GM21737 (cell line): ENCODE data around the gene JAKMIP2.

Experiments
- ATAC-seq: cut with Tn5 transposase; IDR thresholded peaks from one replicate; pipeline ENCODE4 v1.9.1; 2021; ENCODE audit warnings: mild to moderate bottlenecking, moderate library complexity; ENCODE audit not compliant: unreplicated experiment

Gene JAKMIP2

DNA sequence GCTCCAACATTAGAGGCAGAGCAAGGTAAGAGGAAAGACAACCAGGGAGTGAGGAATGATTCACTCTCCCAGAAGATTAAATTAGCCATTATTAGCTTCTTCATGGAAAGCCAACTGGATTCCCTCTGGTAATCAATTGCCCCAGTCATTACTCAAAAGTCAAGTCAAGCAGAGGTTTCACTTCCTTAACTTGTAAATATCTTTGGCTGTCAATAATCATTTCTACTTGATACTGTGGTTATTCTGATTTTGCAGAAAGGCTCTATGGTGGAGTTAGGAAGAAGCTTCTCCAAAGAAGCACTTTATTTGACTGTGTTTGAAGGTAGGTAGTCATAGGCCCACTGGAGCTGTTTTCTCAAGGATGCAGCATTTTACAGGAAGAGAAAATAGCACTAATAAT is 78.0 kb downstream of the JAKMIP2 start:
- ATAC-seq = no peak

DNA sequence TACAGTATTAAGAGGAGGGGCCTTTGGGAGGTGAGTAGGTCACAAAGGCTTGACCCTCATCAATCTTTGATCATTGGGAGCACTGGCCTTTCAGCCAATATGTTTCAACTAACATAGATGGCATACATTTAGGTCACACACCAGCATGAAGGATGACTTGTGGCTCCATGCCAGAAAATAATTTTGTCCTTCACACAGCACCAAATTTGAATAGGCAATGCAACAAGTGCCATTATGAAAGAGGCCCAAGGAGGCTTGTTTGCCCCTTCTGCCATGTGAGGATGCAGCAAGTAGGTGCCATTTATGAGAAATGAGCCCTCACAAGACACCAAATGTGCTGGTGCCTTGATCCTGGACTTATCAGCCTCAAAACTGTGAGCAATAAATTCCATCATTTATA is 81.1 kb downstream of the JAKMIP2 start:
- no peak for ATAC-seq

DNA sequence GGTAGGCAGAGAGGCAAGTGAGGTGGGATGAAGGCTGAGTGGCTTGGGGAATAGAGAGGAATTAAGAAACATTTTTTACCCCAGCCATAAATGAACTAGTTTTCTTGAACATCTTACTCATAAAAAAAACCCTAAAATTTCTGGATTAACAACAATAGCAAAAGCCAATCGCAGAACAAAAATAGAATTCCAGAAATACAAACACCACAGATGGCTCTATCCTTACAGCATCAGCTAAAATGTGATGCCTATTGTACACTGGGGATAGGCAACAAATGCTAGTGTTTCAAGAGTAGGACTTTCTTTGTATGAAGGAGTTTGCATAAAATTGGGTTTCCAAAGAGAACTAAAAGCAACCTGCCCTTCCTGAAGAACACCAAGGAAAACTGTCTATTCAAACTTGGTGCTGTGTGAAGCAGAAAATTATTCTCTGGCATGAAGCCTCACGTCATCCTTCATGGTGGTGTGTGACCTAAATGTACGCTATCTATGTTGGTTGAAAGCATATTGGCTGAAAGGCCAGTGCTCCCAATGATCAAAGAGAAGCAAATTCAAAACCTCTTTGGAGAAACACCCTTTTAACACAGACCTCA is 82.9 kb downstream of the JAKMIP2 start:
- no peak for ATAC-seq

DNA sequence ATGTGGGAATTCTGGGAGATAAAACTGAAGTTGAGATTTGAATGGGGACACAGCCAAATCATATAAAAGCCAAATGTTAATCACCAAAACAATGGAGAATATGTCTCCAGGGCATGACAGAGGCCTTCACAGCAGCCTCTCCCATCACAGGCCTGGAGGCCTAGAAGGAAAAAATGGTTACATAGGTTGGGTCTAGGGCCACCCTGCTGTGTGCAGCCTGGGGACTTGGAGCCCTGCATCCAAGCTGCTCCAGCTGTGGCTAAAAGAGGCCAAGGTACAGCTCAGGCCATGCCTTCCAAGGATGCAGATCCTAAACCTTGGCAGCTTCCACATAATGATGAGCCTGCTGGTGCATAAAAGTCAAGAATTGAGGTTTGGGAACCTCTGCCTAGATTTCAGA is 85.1 kb downstream of the JAKMIP2 start:
- ATAC-seq = no peak

DNA sequence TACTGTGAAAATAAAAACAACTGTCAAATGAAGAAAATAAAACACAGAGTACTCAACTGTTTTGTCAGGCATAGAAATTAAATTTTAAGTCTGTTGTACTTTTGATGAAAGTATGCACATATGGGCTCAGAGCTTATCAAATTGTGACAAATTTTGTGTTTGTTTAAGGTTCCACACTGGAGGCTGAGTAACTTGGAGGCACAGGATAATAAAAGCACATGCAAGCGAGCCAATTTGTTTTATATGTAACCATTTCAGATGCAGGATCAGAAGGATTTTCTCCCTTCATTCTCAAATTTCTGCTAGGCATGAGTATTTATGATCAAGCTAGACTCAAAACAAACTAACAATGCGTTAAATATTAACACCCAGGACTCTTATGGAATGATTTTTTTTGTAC is 87.8 kb downstream of the JAKMIP2 start:
- ATAC-seq = no peak

DNA sequence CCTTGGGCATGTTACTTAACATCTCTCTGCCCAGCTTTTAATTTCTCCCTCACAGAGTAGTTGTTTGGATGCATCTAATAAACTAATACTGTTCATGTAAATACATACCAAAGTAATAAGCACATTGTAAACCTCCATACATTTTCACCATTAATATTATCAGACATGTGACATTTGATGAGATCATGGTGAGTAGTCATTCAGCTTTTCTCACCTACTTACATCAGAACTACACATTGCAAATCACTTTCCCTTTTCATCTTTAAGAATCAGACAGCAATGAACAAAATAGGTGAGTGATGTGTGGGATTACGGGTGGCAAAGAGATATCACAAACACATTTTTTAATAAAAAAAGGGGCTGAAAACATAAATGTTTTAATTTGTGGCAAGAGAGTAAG is 89.3 kb downstream of the JAKMIP2 start:
- no peak for ATAC-seq

DNA sequence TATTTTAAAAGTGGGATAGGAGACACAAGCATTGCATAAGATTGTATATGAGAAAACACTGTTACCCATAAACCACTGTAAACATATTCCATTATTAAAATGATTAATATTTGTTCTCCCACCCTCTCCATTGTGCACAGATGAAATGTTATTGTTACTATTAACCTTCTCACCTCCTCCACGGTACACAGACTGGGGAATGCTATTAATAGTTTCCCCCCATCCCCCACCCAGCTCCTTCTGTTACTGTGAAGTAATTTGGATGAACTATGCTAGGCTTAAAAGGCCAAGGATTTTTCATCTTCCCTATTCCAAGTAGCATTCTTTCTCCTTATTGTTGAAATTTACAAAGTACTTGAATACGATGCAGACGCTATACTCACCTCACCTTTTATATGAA is 91.4 kb downstream of the JAKMIP2 start:
- ATAC-seq = no peak

DNA sequence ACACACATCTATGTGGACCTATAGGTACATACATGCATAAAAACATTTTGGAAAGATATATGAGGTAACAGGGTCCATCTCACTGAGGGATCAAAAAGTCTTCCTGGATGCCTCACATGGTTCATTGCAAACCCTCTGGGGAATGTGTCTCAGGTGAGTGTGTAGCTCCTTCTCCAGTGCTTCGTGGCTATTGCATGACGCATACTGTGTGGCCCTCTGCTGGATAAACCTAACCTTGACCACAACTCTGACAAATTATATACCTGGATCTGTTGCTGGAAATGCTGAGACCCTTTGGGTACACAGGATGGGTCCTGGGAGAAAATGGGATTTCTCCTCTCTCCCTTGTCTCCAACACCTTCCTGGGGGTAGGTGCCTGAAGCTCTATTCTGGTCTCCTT is 91.9 kb downstream of the JAKMIP2 start:
- ATAC-seq = no peak

DNA sequence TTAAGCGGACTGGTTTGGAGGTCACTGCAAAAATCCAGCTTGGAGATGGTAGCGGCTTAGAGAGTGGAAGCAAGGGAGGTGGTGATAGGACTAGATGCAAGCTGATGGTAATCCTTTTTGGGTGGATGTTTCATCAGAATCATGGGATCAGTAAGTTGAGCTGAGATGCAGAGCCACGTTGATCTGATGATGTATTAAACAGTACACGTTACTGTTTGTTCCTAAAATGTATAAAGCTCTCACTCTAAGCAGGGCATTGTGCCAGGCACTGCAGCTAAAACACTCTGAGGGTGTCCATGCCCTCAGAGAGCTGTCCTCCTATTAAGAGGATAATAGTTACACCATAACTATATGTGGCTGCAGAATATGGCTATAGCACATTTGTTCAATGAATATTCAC is 93.1 kb downstream of the JAKMIP2 start:
- no peak for ATAC-seq

DNA sequence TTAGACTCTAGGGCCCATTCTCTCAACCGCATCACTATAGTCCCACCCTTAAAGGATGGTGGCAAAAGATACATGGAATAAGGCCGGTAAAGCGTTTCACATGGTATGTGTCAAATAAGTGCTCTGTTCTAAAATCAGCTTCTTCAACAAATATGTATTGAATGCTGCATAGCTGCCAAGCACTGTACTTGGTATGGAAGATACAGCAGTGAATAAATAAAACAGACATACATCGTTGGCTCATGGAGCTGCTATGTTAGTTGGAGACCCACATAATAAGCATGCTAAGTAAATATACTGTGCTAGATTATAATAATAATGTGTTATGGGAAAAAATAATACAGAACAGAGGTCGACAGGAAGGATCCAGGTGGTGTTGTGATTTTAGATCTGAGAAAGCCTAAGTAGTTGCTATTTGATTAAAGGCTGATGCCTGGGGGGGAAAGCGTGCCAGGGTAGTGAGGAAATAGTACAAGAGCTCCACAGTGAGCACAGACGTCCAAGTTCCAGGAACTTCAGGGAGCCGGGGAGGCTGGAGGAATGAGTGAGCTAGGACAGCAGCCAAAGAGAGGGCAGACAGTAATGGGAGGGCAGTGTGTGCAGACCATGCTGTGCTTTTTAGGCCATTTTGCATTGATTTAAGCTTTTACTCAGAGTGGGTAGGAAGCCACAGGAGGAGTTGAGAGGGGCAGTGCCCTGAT is 93.7 kb downstream of the JAKMIP2 start:
- no peak for ATAC-seq

DNA sequence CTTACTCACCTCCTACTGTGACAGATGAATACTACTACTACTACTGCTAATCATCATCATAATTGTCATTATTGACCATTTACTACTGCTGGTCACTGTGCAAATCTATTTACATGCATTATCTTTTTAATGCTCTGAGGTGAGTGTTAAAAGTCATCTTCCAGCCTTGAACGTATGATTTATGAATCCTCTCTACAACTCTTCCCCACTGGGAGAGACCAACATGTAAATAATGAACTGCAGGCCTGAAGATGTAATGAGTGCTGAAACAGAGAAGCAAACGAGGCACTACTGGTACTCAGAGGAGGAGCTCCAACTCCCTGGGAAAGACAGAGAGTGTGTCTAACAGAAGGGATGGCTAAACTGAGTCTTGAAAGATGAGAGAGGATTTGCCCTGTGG is 95.4 kb downstream of the JAKMIP2 start:
- no peak for ATAC-seq

DNA sequence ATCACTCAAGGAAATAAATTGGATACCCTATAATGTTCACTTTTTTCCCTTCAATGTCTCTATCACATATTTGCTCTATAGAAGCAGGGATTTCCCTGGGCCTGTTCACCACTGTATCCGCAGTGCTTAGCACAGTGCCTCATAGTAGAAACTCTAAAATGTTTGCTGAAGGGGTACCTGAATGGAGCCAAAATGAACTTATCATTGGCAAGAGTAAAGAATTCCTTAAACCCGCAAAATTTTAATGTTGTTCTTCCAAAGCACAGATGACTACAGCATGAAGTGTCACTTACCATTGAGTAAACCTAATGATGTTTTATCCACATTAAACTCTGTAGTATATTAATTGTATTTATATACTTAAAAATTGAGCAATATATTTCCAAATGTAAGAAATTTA is 96.1 kb downstream of the JAKMIP2 start:
- no peak for ATAC-seq

DNA sequence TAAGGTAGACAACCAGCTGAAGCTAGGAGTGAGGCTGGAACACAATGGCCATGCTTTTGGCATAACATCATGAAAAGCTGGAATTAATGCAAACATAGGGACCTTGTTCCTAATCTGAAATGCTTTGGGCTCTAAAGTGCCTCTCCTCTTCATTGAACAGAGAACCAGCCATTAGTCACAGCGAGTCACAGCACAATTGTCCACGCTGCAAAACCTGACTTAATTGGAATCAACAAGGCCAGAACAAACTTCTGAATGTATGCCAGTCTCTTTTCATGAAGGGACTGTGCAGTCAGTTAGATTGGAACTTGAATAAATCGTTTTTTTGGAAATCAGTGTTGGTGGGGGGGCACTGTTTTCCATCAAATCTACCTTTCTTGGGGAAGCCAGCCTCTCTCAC is 96.5 kb downstream of the JAKMIP2 start:
- no peak for ATAC-seq

DNA sequence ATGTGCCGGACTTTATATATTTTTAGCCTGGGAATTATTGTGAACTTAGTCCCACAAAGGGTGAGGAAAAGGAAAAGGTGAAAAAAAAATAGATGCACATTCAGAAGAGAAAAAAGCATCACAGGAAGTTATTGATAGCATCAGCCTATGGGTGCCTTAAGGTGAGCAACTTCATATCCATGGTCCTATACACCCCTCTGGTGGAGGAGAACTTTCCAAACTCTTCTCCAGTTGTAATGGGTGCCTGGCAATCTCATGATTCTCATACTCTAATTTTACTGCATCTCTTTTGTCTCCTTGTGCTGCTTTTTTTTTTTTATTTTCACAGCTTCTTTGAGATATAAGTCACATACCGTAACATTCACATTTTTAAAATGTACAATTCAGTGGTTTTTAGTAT is 107.4 kb downstream of the JAKMIP2 start:
- ATAC-seq = no peak

DNA sequence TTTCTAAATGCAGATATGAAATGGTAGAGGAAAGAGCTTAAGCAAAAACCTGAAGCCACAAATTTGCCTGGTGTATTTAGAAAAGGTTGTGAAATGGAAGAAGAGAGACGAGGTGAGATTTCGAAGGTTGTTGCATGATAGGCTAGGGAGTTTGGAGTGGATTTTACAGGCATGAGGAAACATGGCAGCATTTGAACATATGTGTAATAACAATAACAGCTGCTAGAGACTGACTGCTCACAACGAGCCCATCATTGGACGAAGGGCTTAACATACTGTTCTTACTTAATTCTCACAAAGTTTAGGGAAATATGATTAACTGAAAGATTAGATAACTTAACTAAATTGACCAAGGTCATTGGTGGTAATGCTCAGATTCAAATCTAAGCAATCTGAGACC is 108.1 kb downstream of the JAKMIP2 start:
- no peak for ATAC-seq

DNA sequence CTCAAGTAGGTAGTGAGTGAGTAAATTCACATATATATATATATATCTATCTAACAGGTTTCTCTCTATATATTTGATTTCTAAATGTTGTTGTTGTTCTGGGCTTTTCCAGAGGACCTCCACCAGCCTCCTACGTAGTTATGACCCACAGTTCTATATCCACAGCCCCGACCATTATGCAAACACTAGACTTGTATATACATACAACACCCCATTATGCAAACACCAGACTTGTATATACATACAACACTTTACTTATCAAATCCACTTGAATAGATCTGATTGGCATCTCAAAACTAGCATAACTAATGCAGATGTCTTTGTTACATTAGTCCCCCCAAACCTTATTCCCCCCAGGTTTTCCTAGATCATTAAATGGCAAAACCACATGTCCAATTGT is 108.7 kb downstream of the JAKMIP2 start:
- ATAC-seq = no peak

DNA sequence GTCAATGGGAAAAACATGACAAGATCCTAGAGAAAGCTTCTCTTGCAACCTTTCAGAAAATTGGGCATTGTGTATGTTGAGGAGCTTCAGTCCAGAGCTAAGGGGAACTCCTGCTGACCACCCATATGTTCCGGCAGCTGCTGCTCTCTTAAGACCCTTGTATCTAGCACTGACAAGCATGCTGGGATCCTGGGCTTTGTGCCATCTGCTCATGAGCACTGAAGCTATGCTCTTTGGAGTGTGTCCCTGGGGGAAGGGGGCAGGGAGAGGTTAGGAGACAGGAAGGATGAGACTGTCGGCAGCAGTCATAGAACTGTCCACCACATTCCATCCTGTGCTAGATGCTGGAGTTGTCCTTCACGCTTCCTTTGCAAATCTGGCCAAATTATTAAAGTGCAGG is 109.3 kb downstream of the JAKMIP2 start:
- no peak for ATAC-seq

DNA sequence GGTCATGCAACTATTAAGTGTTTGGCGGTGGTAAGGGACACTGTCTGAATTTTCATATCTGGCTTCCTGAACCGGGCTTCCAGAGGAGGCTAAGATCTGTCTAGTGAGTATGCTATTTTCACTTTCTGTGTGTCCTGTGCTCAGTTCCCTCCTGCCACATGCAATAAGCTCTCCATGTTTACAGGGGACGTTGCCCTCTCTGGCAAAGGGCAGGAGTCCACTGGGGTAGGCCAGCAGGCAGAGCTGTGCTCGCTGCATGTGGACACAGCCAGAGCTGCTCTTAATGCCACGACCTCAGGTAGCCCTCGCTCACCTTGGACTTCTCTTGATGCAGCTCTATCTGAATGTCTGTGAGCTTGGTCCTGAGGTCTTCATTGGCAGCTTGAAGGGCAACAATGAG is 111.2 kb downstream of the JAKMIP2 start:
- ATAC-seq = no peak

DNA sequence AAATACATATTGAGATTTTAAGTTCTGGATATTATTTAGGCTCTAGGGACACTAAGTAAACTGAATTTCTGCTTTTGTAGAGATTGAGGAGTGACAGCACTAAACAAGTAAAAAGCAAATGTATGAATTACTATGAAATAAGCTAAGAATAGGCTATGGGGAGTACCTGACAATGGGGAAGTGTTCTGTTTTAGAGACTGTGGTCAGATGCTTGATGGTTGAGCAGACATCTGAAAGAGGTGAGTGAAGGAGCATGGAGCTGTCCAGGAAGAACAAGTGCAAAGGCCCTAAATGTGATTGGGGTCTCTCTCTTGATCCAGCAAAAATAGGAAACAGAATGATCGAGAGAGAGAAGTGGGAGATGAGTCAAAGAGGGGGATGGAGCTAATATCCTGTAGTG is 111.7 kb downstream of the JAKMIP2 start:
- no peak for ATAC-seq

DNA sequence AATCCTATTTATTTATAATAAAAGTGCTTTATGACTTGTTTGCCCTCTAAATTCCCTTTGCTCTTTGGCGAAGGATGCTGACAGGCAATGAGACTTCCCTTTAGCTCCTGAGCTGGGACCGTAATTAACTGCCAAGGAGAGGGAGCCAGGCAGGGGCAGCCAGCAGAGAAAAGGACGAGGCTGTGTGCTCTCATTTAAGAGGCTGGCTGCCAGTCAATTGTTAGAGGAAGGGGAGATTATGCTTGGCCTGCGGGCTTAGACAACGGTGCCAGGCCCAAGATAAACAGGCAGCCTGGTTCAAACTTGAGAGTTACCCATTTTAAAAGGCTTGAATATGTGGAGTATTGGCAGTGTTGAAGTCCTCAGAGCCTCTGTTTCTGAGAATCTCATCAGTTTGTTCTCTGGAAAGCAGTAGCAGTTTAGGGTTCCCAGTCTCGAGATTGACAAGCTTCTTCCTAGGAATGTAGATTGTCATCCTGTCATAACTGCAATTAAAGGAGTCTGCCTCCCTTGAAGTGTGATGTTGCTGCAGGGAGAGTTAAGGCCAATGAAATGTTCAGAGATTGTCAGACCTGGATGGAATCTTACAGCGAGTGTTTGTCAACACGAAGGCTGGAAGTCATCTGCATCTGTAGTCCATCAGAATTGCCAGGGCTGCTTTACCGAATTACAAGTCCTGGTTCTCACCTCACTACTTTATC is 113.2 kb downstream of the JAKMIP2 start:
- ATAC-seq = no peak

DNA sequence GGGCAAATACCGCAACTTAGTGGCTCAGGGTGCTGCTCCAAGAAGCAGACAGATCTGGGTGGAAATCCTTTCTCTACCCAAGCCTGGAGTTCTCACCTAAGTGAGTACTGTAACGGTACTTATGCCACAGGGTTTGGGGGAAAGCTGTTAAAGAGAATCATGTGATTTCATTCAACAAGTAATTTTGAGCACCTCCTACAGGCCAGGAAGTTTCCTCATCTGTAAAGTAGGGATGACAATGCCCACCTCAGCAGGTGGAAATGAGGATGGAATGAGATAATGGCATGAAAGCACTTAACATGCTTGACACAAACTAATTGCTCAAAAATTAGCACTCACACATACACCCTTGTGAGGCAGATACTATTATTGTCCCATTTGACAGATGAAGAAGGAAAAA is 114.1 kb downstream of the JAKMIP2 start:
- ATAC-seq = no peak

DNA sequence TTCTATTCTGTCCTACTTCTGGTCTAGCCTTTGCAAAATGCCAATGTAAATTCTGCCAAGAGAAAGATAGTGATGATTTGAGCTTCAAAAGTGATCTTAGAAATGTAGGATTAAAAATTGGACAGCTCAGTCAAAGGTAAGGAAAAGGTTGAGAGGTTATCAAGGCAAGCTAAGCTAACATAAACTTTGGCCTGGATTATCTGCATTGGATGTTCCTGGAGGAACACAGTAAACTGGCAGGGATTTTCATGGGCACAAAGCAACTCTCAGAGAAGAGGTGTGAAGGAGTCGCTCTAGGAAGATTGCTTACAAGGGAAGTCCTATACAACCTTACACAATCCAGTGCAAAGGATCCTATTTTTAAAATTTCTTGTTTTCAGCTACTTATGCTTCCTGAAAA is 115.2 kb downstream of the JAKMIP2 start:
- ATAC-seq = no peak

DNA sequence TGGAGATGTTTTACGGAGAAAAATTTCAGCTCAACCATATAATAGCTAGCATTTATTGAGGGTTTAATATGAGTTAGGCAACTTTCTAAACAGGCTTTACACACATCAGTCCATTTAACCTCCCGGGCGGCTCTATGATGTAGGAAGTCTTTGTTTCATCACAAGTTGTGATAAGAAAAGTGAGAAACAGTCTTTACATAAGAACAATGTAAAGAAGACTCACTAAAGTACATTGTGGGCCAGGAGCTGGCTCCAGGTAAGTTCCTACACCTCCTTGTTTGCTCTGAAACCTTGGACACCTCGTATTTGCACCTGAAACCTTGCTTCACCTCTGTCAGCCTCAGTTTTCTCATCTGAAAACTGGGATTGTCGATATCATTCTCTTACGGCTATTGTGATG is 116.1 kb downstream of the JAKMIP2 start:
- no peak for ATAC-seq
